GM23338 (cell line): ENCODE results near the gene LNPEP. TPM values are rescaled to one million over a fixed set of nuclear protein-coding genes. Genes with fewer than 3 reads are reported as not detected.

Experiments
- ATAC-seq: fragments of 200-7000 bp; cut with Tn5 transposase; 3 replicates; pipeline ENCODE4 v1.9.1; 2020
- DNase-seq: peaks from one replicate; pipeline ENCODE4 v3.0.0-alpha.2; 2015; ENCODE audit warnings: low spot score
- H2AFZ ChIP-seq: fragments of 200-600 bp; sonication (generic); 2 replicates; pipeline ENCODE4 v1.8.0; 2016; ENCODE audit warnings: antibody characterized with exemption, mild to moderate bottlenecking, moderate library complexity
- H3F3A ChIP-seq: fragments of 200-600 bp; sonication (generic); replicated peaks from 2 replicates; pipeline ENCODE4 v1.8.0; 2017; ENCODE audit warnings: antibody characterized with exemption, mixed run types, low read depth
- H3K27ac ChIP-seq: fragments of 200-600 bp; sonication (generic); 2 replicates; pipeline ENCODE4 v1.6.1; 2016; ENCODE audit warnings: low read depth
- H3K27me3 ChIP-seq: fragments of 200-600 bp; sonication (generic); 2 replicates; pipeline ENCODE4 v1.8.0; 2016; ENCODE audit warnings: mild to moderate bottlenecking, mixed run types, moderate library complexity; ENCODE audit not compliant: insufficient read depth
- H3K36me3 ChIP-seq: fragments of 200-600 bp; sonication (generic); 2 replicates; pipeline ENCODE4 v1.8.0; 2016; ENCODE audit warnings: mild to moderate bottlenecking; ENCODE audit not compliant: insufficient read depth
- H3K4me1 ChIP-seq: fragments of 200-600 bp; sonication (generic); 2 replicates; pipeline ENCODE4 v1.8.0; 2016; ENCODE audit warnings: mild to moderate bottlenecking, moderate library complexity; ENCODE audit not compliant: insufficient read depth
- H3K4me2 ChIP-seq: fragments of 200-600 bp; sonication (generic); 2 replicates; pipeline ENCODE4 v1.7.1; 2017; ENCODE audit warnings: mixed run types
- H3K4me3 ChIP-seq: fragments of 200-600 bp; sonication (generic); 2 replicates; pipeline ENCODE4 v1.6.1; 2016; ENCODE audit warnings: mixed run types
- H3K79me2 ChIP-seq: fragments of 200-600 bp; sonication (generic); replicated peaks from 2 replicates; pipeline ENCODE4 v1.8.0; 2017; ENCODE audit warnings: mild to moderate bottlenecking; ENCODE audit not compliant: insufficient read depth
- H3K9me2 ChIP-seq: fragments of 200-600 bp; sonication (generic); 2 replicates; pipeline ENCODE4 v1.8.0; 2017; ENCODE audit not compliant: insufficient read depth
- H4K20me1 ChIP-seq: fragments of 200-600 bp; sonication (generic); replicated peaks from 2 replicates; pipeline ENCODE4 v1.8.0; 2017; ENCODE audit warnings: mild to moderate bottlenecking; ENCODE audit not compliant: insufficient read depth
- H3K27ac Mint-ChIP-seq: 2 replicates; pipeline ENCODE4 v1.8.0; 2020; ENCODE audit warnings: inconsistent platforms, mild to moderate bottlenecking, moderate library complexity, mixed read lengths
- H3K27me3 Mint-ChIP-seq: 3 replicates; pipeline ENCODE4 v1.8.0; 2022; ENCODE audit warnings: low read depth, mild to moderate bottlenecking, moderate library complexity, mixed read lengths, inconsistent platforms; ENCODE audit not compliant: insufficient read depth, poor library complexity
- H3K36me3 Mint-ChIP-seq: 3 replicates; pipeline ENCODE4 v1.8.0; 2021; ENCODE audit warnings: low read depth, mild to moderate bottlenecking, inconsistent platforms, moderate library complexity, mixed read lengths
- H3K4me1 Mint-ChIP-seq: 3 replicates; pipeline ENCODE4 v1.8.0; 2020; ENCODE audit warnings: mild to moderate bottlenecking, inconsistent platforms, mixed read lengths
- H3K4me3 Mint-ChIP-seq: 3 replicates; pipeline ENCODE4 v1.8.0; 2021; ENCODE audit warnings: moderate library complexity, mild to moderate bottlenecking, inconsistent platforms, mixed read lengths
- H3K9me3 Mint-ChIP-seq: 3 replicates; pipeline ENCODE4 v1.8.0; 2020; ENCODE audit warnings: moderate library complexity, mild to moderate bottlenecking, inconsistent platforms, mixed read lengths
- CREB1 ChIP-seq: fragments of 250-450 bp; sonication (Bioruptor Pico); IDR thresholded peaks from 2 replicates; pipeline ENCODE4 v1.5.0; 2020; ENCODE audit warnings: low read depth, mild to moderate bottlenecking, moderate library complexity
- CTCF ChIP-seq, 2 experiments: fragments of 200-600 bp in 1 of 2; sonication (generic) in 1 of 2; conservative IDR thresholded peaks; 2 replicates each; pipeline versions ENCODE4 v1.5.1 to v1.6.1; 2016 to 2017; ENCODE audit warnings: antibody characterized with exemption in 2 of 2, low read depth in 2 of 2, mild to moderate bottlenecking in 2 of 2, moderate library complexity in 1 of 2
- ETS1 ChIP-seq: IDR thresholded peaks from 2 replicates; pipeline ENCODE4 v1.6.1; 2016; ENCODE audit warnings: antibody characterized with exemption
- EZH2 ChIP-seq: fragments of 200-600 bp; sonication (generic); IDR thresholded peaks from one replicate; pipeline ENCODE4 v1.8.0; 2017; ENCODE audit warnings: antibody characterized with exemption, mild to moderate bottlenecking, low read depth; ENCODE audit not compliant: unreplicated experiment
- EZH2phosphoT487 ChIP-seq: fragments of 200-600 bp; sonication (generic); IDR thresholded peaks from one replicate; pipeline ENCODE4 v1.8.1; 2018; ENCODE audit warnings: antibody characterized with exemption; ENCODE audit not compliant: unreplicated experiment
- JUNB ChIP-seq: IDR thresholded peaks from one replicate; pipeline ENCODE4 v1.6.1; 2016; ENCODE audit warnings: antibody characterized with exemption; ENCODE audit not compliant: unreplicated experiment
- NANOG ChIP-seq: IDR thresholded peaks from 2 replicates; pipeline ENCODE4 v1.6.1; 2016; ENCODE audit warnings: antibody characterized with exemption, borderline replicate concordance
- POLR2AphosphoS5 ChIP-seq: IDR thresholded peaks from 2 replicates; pipeline ENCODE4 v1.6.1; 2016; ENCODE audit warnings: antibody characterized with exemption, low read depth
- REST ChIP-seq: IDR thresholded peaks from one replicate; pipeline ENCODE4 v1.6.1; 2018; ENCODE audit warnings: antibody characterized with exemption; ENCODE audit not compliant: unreplicated experiment
- STAT1 ChIP-seq: IDR thresholded peaks from one replicate; pipeline ENCODE4 v1.6.1; 2016; ENCODE audit warnings: antibody characterized with exemption; ENCODE audit not compliant: unreplicated experiment
- ZNF114 ChIP-seq: fragments of 250-450 bp; sonication (Bioruptor Pico); IDR thresholded peaks from 2 replicates; pipeline ENCODE4 v1.5.0; 2020; ENCODE audit warnings: mild to moderate bottlenecking, moderate library complexity
- ZNF331 ChIP-seq: fragments of 250-450 bp; sonication (Bioruptor Pico); IDR thresholded peaks from 2 replicates; pipeline ENCODE4 v1.5.0; 2020; ENCODE audit warnings: low read depth, mild to moderate bottlenecking, moderate library complexity
- ZNF462 ChIP-seq: fragments of 250-450 bp; sonication (Bioruptor Pico); IDR thresholded peaks from 2 replicates; pipeline ENCODE4 v1.5.0; 2020; ENCODE audit warnings: mild to moderate bottlenecking, moderate library complexity
- polyA plus RNA-seq: library from polyadenylated mRNA; unstranded; fragments of >200 nt; fragmentation: Nextera tagmentation; extraction: Ambion mirVana; gene quantifications from 2 replicates; pipeline ENCODE4 v1.2.1, GENCODE V29; 2016
- total RNA-seq: library from RNA; depleted of rRNA; stranded (reverse); fragments of >200 nt; shearing (Covaris generic); gene quantifications from 2 replicates; pipeline ENCODE4 v1.2.3, GENCODE V29; 2014

The LNPEP gene
- total and polyA plus RNA-seq, 2 experiments from 2014 or later, result 1.2 to 8.3 TPM

GRCh38 chr5:96968074-96968473 lies 32.2 kb downstream of the LNPEP start:
- Histone ChIP-seq H3K9me2 (no peaks in the 10 kb centered on the region), H3K4me1 (no peaks in the 10 kb centered on the region; the same call in none of the 2 replicates), H3K36me3 (no peaks in the 10 kb centered on the region), H2AFZ (no peak overlapping the region), H4K20me1 (no peaks in the 10 kb centered on the region), H3F3A (no peaks in the 10 kb centered on the region), H3K27ac (no peak overlapping the region), H3K79me2 (no peaks in the 10 kb centered on the region), H3K27me3 (no peaks in the 10 kb centered on the region), H3K4me3 (no peak overlapping the region), H3K4me2 (no peak overlapping the region)
- Mint-ChIP-seq H3K27ac (no peak overlapping the region), H3K4me3 (no peak overlapping the region), H3K4me1 (peaks cover 12% of the 10 kb centered on the region), H3K36me3 (no peaks in the 10 kb centered on the region), H3K27me3 (peaks cover 4% of the 10 kb centered on the region), H3K9me3 (no peaks in the 10 kb centered on the region)
- TF ChIP-seq POLR2AphosphoS5 (no peak), NANOG (no peak), ETS1 (no peak), CREB1 (CRISPR knock-in tag) (no peak), EZH2 (no peak), REST (no peak), CTCF (conservative IDR thresholded peaks at IDR 0.05; ENCODE audit: low read depth in 2 of 2) (no peak), STAT1 (no peak), ZNF462 (no peak), JUNB (no peak), ZNF114 (CRISPR knock-in tag) (no peak), EZH2phosphoT487 (no peak), ZNF331 (CRISPR knock-in tag) (no peak)
- DNase-seq (no peak), ATAC-seq (no peak)
